Measurements from ENCODE around the gene PTPRM. TPM values are rescaled to one million over a fixed set of nuclear protein-coding genes. Genes with fewer than 3 reads are reported as not detected.

PTPRM gene
- total RNA-seq, 1 experiment from 2014 or later = 1.6 TPM

DNA sequence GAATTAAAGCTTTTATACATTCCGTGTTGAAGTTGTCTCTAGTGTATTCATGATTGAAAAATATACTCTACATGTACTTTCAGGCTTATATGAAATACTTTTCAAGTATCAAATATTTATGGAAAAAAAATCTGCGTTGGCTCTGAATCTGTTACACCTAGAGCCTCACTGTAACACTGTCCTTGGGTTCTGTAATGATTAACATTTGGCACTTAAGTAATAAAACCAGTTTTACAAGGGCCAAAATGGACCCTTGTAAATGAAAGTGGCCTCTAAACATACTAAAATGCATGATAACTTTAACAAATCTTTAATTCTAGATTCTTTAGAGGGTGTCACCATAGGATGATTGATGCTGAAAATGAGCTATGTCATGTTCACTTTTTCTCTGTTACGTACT is 162.8 kb downstream of the PTPRM start:
- intact Hi-C loops (cut with micrococcal nuclease; ENCODE audit: unreplicated experiment) = no loop called here
- ChIA-PET POLR2A (no interaction called here), CTCF (no interaction called here)
- ATAC-seq = no peak
- Histone ChIP-seq H3K9me3 (ENCODE audit: control insufficient read depth, insufficient read depth, low read depth, low read length) (no peaks in the 10 kb centered on the region), H3K4me3 (ENCODE audit: low read depth in 2 of 2, low read length in 2 of 2) (no peak overlapping the region), H3K4me1 (ENCODE audit: control insufficient read depth, insufficient read depth, low read length) (no peaks in the 10 kb centered on the region), H3K27me3 (ENCODE audit: control insufficient read depth, insufficient read depth, low read length) (no peaks in the 10 kb centered on the region), H3K27ac (ENCODE audit: low read length) (no peak overlapping the region), H3K36me3 (ENCODE audit: control insufficient read depth, insufficient read depth, low read length) (no peaks in the 10 kb centered on the region)
- no TSS peak for BruUV-seq (replicated peaks)
- in situ Hi-C loops (cut with HindIII; ENCODE audit: low pct_unique_long_range_greater_than_20kb, low sequenced_read_pairs) = no loop called here
- DNase-seq (ENCODE audit: low read depth, low spot score) = no peak
- TF ChIP-seq, protein P1, sequence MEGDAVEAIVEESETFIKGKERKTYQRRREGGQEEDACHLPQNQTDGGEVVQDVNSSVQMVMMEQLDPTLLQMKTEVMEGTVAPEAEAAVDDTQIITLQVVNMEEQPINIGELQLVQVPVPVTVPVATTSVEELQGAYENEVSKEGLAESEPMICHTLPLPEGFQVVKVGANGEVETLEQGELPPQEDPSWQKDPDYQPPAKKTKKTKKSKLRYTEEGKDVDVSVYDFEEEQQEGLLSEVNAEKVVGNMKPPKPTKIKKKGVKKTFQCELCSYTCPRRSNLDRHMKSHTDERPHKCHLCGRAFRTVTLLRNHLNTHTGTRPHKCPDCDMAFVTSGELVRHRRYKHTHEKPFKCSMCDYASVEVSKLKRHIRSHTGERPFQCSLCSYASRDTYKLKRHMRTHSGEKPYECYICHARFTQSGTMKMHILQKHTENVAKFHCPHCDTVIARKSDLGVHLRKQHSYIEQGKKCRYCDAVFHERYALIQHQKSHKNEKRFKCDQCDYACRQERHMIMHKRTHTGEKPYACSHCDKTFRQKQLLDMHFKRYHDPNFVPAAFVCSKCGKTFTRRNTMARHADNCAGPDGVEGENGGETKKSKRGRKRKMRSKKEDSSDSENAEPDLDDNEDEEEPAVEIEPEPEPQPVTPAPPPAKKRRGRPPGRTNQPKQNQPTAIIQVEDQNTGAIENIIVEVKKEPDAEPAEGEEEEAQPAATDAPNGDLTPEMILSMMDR (IDR thresholded peaks at IDR 0.05) = no peak
- TF ChIP-seq SIN3A (IDR thresholded peaks at IDR 0.05; ENCODE audit: borderline replicate concordance, insufficient read depth, low read depth, low read length) (no peak), TCF7L2 (IDR thresholded peaks at IDR 0.05; ENCODE audit: low read depth, low read length) (no peak), POLR2AphosphoS5 (IDR thresholded peaks at IDR 0.05; ENCODE audit: low read depth, low read length) (no peak)
- TF ChIP-seq, protein P2, sequence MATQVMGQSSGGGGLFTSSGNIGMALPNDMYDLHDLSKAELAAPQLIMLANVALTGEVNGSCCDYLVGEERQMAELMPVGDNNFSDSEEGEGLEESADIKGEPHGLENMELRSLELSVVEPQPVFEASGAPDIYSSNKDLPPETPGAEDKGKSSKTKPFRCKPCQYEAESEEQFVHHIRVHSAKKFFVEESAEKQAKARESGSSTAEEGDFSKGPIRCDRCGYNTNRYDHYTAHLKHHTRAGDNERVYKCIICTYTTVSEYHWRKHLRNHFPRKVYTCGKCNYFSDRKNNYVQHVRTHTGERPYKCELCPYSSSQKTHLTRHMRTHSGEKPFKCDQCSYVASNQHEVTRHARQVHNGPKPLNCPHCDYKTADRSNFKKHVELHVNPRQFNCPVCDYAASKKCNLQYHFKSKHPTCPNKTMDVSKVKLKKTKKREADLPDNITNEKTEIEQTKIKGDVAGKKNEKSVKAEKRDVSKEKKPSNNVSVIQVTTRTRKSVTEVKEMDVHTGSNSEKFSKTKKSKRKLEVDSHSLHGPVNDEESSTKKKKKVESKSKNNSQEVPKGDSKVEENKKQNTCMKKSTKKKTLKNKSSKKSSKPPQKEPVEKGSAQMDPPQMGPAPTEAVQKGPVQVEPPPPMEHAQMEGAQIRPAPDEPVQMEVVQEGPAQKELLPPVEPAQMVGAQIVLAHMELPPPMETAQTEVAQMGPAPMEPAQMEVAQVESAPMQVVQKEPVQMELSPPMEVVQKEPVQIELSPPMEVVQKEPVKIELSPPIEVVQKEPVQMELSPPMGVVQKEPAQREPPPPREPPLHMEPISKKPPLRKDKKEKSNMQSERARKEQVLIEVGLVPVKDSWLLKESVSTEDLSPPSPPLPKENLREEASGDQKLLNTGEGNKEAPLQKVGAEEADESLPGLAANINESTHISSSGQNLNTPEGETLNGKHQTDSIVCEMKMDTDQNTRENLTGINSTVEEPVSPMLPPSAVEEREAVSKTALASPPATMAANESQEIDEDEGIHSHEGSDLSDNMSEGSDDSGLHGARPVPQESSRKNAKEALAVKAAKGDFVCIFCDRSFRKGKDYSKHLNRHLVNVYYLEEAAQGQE (IDR thresholded peaks at IDR 0.05; ENCODE audit: insufficient read depth in 1 of 2, low read depth in 2 of 2, low read length in 1 of 2) = no peak

DNA sequence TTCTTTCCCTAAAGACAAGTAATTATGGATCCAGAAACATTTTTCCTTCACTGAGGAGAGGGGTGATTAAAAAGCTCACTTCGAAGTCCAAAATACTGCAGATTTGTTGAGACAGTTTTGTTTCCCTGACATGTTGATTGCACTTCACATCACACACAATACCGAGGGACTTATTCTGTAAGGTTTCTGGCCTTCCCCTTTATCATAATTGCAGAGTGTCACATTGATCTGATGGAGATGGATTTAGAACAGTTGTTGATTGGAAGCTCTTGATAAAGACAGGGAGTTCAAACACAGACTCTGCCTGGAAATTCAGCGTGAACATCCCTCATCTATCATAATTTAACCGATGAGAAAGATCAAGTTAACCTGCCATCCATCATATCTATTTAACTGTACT is 163.6 kb downstream of the PTPRM start:
- in situ Hi-C loops (cut with HindIII; ENCODE audit: low pct_unique_long_range_greater_than_20kb, low sequenced_read_pairs) = no loop called here
- H3K9me3 ChIP-seq (ENCODE audit: control insufficient read depth, insufficient read depth, low read depth, low read length) = no peaks in the 10 kb centered on the region
- ChIA-PET CTCF (no interaction called here), POLR2A (no interaction called here)
- no peaks in the 10 kb centered on the region for H3K27me3 ChIP-seq (ENCODE audit: control insufficient read depth, insufficient read depth, low read length)
- H3K4me3 ChIP-seq (ENCODE audit: low read depth in 2 of 2, low read length in 2 of 2) = no peak overlapping the region
- no peak overlapping the region for H3K27ac ChIP-seq (ENCODE audit: low read length)
- BruUV-seq (replicated peaks) = no TSS peak
- TF ChIP-seq, protein P2 (IDR thresholded peaks at IDR 0.05; ENCODE audit: insufficient read depth in 1 of 2, low read depth in 2 of 2, low read length in 1 of 2) = no peak
- TF ChIP-seq, protein P1 (IDR thresholded peaks at IDR 0.05) = no peak
- TF ChIP-seq SIN3A (IDR thresholded peaks at IDR 0.05; ENCODE audit: borderline replicate concordance, insufficient read depth, low read depth, low read length) (no peak), POLR2AphosphoS5 (IDR thresholded peaks at IDR 0.05; ENCODE audit: low read depth, low read length) (no peak), TCF7L2 (IDR thresholded peaks at IDR 0.05; ENCODE audit: low read depth, low read length) (no peak)
- no peak for ATAC-seq
- DNase-seq (ENCODE audit: low read depth, low spot score) = no peak
- no peaks in the 10 kb centered on the region for H3K4me1 ChIP-seq (ENCODE audit: control insufficient read depth, insufficient read depth, low read length)
- intact Hi-C loops (cut with micrococcal nuclease; ENCODE audit: unreplicated experiment) = no loop called here
- H3K36me3 ChIP-seq (ENCODE audit: control insufficient read depth, insufficient read depth, low read length) = no peaks in the 10 kb centered on the region

Measured in Panc1 (cell line).